HL-60 (cell line): ENCODE data around the gene DNMT3A.

Experiments
- DNase-seq, 2 experiments: peaks; one replicate each; pipeline ENCODE4 v3.0.0-alpha.2; 2010 to 2020; ENCODE audit warnings: low read depth in 1 of 2, low spot score in 1 of 2
- H3K27ac ChIP-seq: fragments of 250-450 bp; sonication (Bioruptor Pico); replicated peaks from 2 replicates; pipeline ENCODE4 v1.5.1; 2020; ENCODE audit warnings: mild to moderate bottlenecking, moderate library complexity
- H3K27me3 ChIP-seq: fragments of 250-450 bp; sonication (Bioruptor Pico); 2 replicates; pipeline ENCODE4 v1.5.1; 2021; ENCODE audit warnings: mild to moderate bottlenecking, moderate library complexity; ENCODE audit not compliant: insufficient read depth, poor library complexity, severe bottlenecking
- H3K4me3 ChIP-seq: replicated peaks from 2 replicates; pipeline ENCODE4 v1.5.1; 2011; ENCODE audit warnings: mild to moderate bottlenecking, control low read depth, low read length; ENCODE audit not compliant: insufficient read depth
- GABPA ChIP-seq: IDR thresholded peaks from 2 replicates; pipeline ENCODE4 v1.6.1; 2012; ENCODE audit warnings: low read depth
- POLR2AphosphoS5 ChIP-seq: IDR thresholded peaks from 2 replicates; pipeline ENCODE4 v1.6.1; 2012; ENCODE audit warnings: low read depth
- SPI1 ChIP-seq: IDR thresholded peaks from 2 replicates; pipeline ENCODE4 v1.6.1; 2012; ENCODE audit warnings: low read depth, mild to moderate bottlenecking, borderline replicate concordance
- TF ChIP-seq, protein P1 (sequence below): IDR thresholded peaks from 2 replicates; pipeline ENCODE4 v1.6.1; 2012; ENCODE audit warnings: low read depth; ENCODE audit not compliant: insufficient replicate concordance
- TF ChIP-seq, protein P2 (sequence below): IDR thresholded peaks from one replicate; pipeline ENCODE4 v1.5.1; 2011; ENCODE audit warnings: low read length, control low read depth, inconsistent platforms; ENCODE audit not compliant: insufficient read depth

DNMT3A gene

DNA sequence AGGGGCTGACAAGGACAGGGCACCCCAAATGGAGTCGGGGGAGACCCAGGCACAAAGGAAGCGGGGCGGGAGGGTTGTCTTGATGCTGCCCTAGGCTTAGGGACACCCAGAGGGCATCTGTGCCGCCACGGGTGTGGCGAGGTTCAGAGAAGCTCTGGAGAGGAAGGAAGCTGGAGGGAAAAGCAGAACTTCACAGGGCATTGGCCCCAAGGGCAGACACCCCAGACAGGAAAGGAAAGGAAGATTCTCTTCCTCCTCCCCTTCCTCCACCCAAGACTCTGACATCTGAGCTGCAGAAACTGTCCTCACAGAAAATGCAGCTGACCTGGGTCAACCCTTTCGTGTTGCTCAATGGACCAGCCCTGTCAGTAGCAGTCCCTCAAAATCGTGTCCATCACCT lies 25.6 kb downstream of the DNMT3A start:
- Histone ChIP-seq H3K27me3 (no peaks in the 10 kb centered on the region), H3K27ac (peak overlapping the region; percentile 73)
- TF ChIP-seq, protein P1, sequence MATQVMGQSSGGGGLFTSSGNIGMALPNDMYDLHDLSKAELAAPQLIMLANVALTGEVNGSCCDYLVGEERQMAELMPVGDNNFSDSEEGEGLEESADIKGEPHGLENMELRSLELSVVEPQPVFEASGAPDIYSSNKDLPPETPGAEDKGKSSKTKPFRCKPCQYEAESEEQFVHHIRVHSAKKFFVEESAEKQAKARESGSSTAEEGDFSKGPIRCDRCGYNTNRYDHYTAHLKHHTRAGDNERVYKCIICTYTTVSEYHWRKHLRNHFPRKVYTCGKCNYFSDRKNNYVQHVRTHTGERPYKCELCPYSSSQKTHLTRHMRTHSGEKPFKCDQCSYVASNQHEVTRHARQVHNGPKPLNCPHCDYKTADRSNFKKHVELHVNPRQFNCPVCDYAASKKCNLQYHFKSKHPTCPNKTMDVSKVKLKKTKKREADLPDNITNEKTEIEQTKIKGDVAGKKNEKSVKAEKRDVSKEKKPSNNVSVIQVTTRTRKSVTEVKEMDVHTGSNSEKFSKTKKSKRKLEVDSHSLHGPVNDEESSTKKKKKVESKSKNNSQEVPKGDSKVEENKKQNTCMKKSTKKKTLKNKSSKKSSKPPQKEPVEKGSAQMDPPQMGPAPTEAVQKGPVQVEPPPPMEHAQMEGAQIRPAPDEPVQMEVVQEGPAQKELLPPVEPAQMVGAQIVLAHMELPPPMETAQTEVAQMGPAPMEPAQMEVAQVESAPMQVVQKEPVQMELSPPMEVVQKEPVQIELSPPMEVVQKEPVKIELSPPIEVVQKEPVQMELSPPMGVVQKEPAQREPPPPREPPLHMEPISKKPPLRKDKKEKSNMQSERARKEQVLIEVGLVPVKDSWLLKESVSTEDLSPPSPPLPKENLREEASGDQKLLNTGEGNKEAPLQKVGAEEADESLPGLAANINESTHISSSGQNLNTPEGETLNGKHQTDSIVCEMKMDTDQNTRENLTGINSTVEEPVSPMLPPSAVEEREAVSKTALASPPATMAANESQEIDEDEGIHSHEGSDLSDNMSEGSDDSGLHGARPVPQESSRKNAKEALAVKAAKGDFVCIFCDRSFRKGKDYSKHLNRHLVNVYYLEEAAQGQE, result no peak
- TF ChIP-seq POLR2AphosphoS5 (peak; percentile 54; the same call in 1 of the 2 replicates), SPI1 (peak; percentile 78), GABPA (no peak)
- TF ChIP-seq, protein P2, sequence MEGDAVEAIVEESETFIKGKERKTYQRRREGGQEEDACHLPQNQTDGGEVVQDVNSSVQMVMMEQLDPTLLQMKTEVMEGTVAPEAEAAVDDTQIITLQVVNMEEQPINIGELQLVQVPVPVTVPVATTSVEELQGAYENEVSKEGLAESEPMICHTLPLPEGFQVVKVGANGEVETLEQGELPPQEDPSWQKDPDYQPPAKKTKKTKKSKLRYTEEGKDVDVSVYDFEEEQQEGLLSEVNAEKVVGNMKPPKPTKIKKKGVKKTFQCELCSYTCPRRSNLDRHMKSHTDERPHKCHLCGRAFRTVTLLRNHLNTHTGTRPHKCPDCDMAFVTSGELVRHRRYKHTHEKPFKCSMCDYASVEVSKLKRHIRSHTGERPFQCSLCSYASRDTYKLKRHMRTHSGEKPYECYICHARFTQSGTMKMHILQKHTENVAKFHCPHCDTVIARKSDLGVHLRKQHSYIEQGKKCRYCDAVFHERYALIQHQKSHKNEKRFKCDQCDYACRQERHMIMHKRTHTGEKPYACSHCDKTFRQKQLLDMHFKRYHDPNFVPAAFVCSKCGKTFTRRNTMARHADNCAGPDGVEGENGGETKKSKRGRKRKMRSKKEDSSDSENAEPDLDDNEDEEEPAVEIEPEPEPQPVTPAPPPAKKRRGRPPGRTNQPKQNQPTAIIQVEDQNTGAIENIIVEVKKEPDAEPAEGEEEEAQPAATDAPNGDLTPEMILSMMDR, result no peak

DNA sequence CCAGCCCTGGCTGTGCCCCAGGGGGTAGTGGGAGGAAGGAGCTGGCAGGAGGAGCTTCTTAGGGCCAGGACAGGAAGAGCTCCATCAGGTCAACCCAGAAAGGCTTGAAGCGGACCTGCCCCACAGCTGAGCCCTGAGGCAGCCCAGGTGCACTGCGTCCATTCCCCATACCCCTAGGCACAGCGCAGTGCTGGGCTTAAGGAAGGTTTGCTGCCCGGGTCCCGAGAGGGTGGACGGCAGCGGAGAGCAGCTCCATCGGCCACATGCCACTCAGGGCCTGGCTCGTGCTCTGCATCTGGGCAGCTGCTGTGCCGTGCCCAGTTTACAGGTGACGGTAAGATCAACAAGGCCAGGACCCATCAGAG lies 26.4 kb downstream of the DNMT3A start:
- no peak for DNase-seq
- peak overlapping the region; percentile 73 for H3K27ac ChIP-seq
- H3K4me3 ChIP-seq, result no peak overlapping the region
- TF ChIP-seq SPI1, result no peak; the same call in 1 of the 2 replicates
- no peak for TF ChIP-seq POLR2AphosphoS5
- no peaks in the 10 kb centered on the region for H3K27me3 ChIP-seq

More for the DNA sequence above, 25.6 kb downstream of the DNMT3A start:
- peak; percentile 68 to 90 for DNase-seq
- H3K4me3 ChIP-seq, result no peak overlapping the region

DNA sequence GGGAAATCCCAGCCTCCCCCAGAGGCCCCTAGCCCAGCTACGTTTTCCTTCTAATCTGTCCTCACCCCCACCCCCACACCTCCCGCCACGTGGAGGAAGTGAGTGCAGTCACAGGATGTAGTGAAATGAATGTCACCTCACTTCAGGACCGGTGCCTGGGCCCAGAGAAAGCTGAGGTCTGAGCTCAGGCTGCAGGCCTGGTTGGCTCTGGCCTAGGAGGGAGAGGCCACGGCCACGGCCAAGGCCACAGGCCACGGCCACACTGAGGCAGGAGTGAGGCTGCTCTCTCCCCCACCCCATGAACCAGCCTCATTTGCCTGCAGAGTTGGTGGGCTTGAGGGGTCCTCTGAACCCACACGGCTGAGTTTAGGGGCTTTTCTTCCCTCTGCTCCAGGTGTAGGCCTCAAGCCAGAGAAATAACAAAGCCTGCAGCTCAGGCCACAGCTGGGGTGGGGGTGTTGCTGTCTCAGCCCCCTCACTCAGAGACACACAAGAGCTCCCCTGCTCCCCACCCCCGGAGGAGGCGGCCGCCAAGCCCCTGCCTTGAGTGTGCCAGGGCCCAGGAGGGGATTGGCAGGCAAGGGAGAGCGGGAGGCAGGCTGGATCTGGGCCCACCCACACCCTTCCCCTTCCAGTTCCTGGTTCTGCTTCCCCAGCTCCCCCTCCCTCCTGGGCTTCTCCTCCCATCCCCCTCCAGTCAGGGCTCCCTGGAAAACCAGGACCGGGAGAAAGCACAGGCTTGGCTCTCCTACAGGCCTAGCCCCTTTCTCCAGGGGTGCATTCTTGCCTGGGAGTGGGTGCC lies 27.0 kb downstream of the DNMT3A start:
- Histone ChIP-seq H3K27ac (peak overlapping the region; percentile 73), H3K27me3 (no peaks in the 10 kb centered on the region), H3K4me3 (no peak overlapping the region)
- peak; percentile 62 to 74 for DNase-seq
- TF ChIP-seq POLR2AphosphoS5 (0 out of 2 replicates have a peak, but pooled peaks have one; percentile 35), GABPA (0 out of 2 replicates have a peak, but pooled peaks have one; percentile 40), SPI1 (peak; percentile 47; the same call in 1 of the 2 replicates)
- TF ChIP-seq, protein P1, result no peak
- TF ChIP-seq, protein P2, result no peak

DNA sequence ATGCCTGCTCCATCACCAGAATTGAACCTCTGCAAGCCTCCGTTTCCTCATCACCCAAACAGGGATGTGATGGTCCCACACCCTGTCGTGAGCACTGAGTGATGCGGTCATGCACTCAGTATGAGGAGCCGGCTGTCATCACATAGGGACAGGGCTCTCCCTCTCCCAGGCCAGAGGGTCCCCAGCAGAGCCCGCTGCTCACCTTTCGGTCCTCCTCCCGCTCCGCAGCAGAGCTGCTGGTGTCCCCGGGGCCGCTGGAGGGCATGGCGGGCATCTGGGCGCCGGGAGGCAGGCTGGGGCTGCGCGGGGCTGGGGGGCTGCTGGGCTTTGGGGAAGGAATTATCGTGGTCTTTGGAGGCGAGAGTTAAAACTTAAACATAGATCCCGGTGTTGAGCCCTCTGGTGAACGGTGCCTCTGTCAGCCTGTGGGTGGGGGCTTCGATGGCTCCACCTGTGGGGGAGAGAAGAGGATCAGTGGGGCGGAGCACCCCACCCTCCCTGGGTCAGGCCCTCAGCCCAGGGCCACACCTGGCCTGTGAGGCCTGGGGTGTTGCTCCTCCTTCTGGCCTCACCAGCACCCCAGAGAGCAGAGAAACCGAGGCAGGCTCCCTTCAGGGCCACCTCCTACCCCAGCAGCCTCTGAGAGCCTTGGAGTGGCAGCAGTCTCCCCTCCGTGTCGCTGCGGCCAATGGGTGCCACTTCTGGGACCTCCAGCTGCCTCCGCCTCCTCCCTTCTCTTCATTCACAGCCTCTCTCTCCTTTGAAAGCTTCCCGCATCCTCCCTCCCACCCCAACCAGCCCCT lies 27.8 kb downstream of the DNMT3A start:
- H3K4me3 ChIP-seq, result no peak overlapping the region
- no peak for TF ChIP-seq POLR2AphosphoS5
- TF ChIP-seq GABPA, result no peak
- TF ChIP-seq SPI1, result no peak
- TF ChIP-seq, protein P2, result no peak
- TF ChIP-seq, protein P1, result no peak
- peak overlapping the region; percentile 73 for H3K27ac ChIP-seq
- no peak for DNase-seq
- H3K27me3 ChIP-seq, result no peaks in the 10 kb centered on the region
